Cerebellar nuclear complex (tissue), 1 donor: ENCODE measurements around the gene FAM163B.

Experiments
- DNase-seq, 2 experiments: peaks; one replicate each; lab custom pipeline; 2025; lab: John Stamatoyannopoulos, UW

Gene FAM163B

GRCh38 chr9:133547116-133547515 lies 62.1 kb downstream of the FAM163B start:
- DNase-seq = no peak

GRCh38 chr9:133546287-133546680 lies 62.9 kb downstream of the FAM163B start:
- DNase-seq = no peak

GRCh38 chr9:133545494-133546286 lies 63.5 kb downstream of the FAM163B start:
- no peak for DNase-seq

DNA sequence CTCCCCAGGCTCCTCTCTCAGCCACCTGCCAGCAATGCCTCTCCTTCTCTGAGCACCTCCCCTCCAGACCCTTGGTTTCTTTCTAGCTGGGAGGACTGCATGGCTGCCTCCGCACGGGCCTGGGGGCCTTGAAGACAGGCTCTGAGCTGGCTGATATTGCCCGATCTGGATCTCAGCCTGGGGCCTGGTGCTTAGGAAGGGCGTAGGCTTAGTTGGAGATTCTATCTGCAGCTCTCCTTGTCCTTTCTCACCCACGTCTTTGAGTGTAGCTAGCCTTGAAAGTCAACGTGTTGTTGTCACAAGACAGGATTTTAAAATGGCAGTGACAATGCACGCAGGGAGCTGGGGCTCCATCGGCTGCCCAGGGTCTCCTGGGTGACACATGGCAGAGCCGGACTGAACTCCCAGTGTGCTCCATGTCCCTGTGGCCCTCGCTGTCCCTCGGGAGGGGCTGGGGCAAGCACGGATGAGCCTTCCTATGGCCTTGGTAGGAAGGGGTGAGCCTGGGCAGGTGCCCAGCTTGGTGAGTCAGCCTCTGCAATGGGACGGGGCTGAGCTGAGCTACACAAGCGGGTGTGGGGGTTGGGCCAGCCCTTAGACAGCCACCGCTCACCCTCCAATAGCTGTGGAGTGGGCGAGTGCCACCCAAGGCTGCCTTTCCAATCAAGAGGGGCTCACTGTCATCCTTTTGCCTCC lies 65.3 kb downstream of the FAM163B start:
- no peak for DNase-seq

- no peak for DNase-seq
These were observed 67.2 kb downstream of the FAM163B start for GRCh38 chr9:133542002-133542401.

- DNase-seq = no peak
These were observed 68.5 kb downstream of the FAM163B start for GRCh38 chr9:133540698-133541025.

DNA sequence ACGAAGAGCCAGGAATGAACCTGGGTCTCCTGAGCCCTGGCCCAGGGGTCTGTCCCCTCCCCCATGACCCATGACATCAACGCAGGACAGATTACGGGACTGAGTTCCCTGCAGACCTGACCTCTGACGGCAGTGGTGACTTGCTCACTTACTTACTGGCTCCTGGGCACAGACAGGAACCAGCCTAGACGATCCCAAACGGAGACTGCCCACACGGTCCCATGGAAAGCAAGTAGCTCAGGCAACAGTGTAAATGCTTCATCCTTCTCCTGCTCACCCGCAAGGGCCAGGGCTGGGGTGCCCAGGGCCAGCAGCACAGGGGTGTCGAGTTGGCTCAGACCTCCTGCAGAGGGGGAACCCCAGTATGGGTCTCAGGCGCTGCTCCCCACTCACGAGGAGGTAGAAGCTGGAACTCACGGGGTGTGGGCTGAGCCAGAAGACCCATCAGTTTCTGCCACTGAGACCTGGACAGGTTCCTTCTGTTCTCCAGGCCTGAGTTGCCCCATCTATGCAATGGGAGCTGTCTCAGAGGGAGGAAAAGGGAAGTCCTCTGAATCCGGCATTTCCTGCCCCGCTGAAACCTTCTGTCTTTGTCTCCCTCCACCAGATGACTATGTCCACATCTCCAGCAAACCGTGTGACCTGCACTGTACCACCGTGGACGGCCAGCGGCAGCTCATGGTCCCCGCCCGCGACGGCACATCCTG lies 69.0 kb downstream of the FAM163B start:
- no peak for DNase-seq

DNA sequence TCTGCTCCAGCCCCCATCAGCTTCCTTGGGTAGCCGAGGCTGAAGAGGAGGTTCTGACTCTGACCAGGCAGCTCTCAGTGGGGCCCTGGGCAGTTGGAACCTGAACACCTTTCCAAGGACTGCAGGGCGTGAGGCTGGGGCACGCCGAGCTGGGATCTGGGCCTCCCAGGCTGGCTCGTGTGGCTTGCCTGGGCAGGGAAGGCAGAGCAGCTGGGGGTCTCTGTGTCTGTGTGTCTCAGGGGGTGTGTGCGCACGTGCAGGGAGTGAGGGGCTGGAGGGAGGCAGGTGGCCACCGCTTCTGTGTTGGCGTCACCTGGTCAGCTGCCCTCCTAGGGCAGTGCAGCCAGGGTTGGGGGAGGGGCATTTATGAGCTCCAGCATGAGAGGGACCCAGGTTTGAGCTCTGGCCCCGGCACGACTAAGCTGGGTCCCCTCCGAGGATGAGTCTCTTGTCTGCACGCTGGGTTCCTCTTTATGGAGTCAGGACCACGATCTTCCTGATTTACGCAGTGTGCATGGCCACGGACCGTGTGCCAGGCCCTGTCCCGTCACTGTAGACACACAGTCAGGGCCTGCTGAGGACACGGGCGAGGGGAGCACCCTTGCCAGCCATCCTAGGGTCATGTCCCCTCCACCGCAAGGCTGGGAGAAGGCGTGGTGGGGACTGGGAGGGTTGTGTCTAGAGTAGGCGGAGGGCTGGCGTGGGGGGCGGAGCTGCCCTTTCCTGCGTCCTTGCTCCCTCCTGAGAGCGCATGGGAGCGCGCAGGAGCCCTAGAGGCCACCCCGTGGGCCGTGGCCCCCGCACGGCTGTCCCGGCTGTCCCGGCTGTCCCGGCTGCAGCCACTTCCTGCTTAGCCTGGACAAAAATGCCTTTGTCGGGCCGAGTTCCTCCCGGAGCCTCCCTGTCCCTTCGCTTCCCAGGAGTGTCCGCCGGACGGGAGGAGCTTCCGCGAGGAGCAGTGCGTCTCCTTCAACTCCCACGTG lies 70.0 kb downstream of the FAM163B start:
- no peak for DNase-seq

DNA sequence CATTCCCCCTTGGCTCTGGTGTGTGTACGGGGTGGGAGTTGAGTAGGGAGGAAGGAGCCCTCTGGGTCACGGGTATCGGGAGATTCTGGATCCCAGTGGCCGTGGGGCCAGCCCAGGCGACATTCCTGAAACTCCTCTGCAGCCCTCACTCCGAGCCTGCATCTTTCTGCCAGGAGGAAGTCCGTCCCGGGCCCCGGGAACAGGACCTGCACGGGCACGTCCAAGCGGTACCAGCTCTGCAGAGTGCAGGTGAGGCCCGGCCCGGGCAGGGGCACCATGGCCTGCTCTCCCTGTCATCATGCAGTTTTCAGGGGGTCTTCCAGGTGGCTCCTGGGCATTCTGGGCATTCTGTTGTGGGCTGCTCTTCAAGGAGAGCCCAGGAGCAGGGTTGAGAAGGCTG lies 71.0 kb downstream of the FAM163B start:
- no peak for DNase-seq

DNA sequence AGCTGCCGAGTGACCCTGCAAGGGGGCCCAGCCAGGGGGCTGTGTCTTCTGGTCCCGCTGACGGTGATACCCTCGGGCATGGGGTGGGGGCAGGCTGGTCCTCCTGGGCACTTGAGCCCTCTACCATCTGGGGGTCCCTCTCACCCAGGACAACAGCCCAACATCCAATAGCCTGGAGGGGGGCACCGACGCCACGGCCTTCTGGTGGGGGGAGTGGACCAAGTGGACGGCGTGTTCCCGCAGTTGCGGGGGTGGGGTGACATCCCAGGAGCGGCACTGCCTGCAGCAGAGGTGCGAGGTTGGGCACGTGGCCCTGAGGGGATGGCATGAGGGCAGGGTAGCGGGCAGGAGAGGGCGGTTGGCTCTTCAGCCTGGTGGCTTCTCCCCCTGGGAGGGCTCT lies 71.9 kb downstream of the FAM163B start:
- no peak for DNase-seq

GRCh38 chr9:133536536-133536935 lies 72.7 kb downstream of the FAM163B start:
- DNase-seq = no peak

- DNase-seq = no peak
These were observed 73.1 kb downstream of the FAM163B start for GRCh38 chr9:133536080-133536479.

DNA sequence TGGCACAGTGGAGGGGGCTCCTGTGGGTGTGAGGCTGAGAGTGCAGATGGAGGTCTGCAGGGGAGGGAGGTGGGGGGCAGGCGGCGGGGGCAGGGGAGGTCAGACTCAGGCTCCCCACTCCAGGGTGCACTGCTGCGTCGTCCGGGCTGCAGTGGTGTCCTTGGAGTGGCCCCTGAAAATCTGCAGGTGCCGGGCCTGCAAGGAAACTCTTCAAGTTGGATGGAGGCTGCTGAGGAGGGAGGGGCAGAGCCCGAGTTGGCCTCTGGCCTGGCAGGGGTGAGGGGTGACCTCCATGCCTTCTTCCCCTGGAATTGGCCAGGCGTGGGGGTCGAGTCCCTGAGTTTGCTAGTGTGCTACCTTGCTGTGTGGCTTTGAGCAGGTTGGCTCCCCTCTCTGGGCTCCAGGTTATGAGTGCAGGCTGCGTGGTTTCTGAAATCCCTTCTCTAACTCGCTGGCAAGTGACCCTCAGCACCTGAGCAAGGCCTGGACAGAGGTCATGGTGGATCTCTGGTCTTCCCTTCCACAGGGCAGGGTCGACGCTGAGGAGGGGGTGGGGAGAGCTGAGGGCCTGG lies 73.8 kb downstream of the FAM163B start:
- DNase-seq = no peak

- DNase-seq = no peak
These were observed 74.6 kb downstream of the FAM163B start, which contains the start of gene ADAMTSL2 for GRCh38 chr9:133534346-133535291. Gene ADAMTSL2 (plus strand): TSS chr9:133534704. CDS start chr9:133536713, 2,009 bp downstream.

- no peak for DNase-seq
These were observed 75.3 kb downstream of the FAM163B start for GRCh38 chr9:133533857-133534256.

- DNase-seq = no peak
These were observed 76.1 kb downstream of the FAM163B start for GRCh38 chr9:133532937-133533668.

- DNase-seq = no peak
These were observed 77.9 kb downstream of the FAM163B start for GRCh38 chr9:133531293-133531692.

DNA sequence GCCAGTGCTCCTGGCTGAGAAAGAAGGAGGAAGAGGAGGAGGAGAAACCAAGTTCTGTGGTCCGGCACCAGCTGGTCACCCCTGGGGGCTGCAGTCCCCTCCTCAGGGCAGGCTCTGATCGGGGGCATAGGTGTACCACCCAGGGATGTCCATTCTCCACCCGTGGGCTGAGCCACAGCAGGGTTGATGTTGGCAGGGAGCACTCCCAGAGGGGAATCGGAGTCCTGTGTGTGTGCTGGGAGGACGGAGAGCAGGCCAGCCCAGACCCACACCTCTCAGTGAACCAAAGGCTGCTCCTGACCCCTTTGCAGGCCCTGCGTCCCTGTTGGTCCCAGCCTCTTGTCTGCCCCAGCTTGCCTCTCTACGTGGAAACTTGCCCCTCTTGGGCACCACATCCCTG lies 79.3 kb downstream of the FAM163B start:
- DNase-seq = no peak

DNA sequence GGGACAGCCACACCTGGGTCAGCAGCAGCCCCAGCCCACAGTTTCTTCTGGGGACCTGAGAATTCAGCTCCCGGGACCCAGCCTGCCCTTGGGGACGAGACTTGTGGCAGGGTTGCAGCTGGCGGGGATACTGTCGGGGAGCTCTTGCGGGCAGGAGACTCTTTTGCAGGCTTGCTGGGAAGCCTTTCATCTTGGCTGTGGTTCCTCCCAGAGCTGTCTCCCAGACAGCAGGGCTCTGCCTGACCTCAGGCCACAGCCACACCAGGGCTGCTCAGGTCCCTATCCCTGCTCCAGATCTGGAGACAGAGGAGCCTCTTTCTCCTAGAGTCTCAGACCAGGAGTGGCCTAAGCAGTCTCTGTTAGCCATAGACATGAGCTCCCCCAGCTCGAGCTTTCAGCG lies 79.7 kb downstream of the FAM163B start:
- DNase-seq = no peak

DNA sequence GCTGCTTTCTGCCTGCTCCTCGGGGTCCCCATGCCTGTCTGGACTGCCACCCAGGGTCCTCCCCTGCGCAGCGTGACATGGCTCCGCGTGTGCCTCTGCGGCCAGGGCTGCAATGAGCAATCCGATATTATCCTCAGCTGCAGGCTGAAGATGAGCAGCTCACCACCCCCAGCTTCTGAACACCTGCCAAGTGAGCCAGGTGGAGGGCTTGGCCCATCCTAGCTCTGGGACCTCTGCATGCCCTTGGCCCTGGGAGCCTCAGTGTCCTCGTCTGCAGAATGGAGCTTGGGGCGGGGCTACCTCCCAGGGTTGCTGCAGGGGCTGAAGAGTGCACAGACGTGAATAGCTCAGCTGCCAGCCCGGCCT lies 80.3 kb downstream of the FAM163B start:
- DNase-seq = no peak
